SH-SY5Y (cell line): ENCODE data around the gene TSR3.

Experiments used
- GATA2 ChIP-seq: IDR thresholded peaks from 2 replicates; pipeline ENCODE4 v1.6.1; 2011; ENCODE audit warnings: mild to moderate bottlenecking, low read depth, low read length
- GATA3 ChIP-seq: IDR thresholded peaks from 2 replicates; pipeline ENCODE4 v1.6.1; 2011; ENCODE audit warnings: low read depth, mild to moderate bottlenecking, low read length, moderate library complexity

DNA sequence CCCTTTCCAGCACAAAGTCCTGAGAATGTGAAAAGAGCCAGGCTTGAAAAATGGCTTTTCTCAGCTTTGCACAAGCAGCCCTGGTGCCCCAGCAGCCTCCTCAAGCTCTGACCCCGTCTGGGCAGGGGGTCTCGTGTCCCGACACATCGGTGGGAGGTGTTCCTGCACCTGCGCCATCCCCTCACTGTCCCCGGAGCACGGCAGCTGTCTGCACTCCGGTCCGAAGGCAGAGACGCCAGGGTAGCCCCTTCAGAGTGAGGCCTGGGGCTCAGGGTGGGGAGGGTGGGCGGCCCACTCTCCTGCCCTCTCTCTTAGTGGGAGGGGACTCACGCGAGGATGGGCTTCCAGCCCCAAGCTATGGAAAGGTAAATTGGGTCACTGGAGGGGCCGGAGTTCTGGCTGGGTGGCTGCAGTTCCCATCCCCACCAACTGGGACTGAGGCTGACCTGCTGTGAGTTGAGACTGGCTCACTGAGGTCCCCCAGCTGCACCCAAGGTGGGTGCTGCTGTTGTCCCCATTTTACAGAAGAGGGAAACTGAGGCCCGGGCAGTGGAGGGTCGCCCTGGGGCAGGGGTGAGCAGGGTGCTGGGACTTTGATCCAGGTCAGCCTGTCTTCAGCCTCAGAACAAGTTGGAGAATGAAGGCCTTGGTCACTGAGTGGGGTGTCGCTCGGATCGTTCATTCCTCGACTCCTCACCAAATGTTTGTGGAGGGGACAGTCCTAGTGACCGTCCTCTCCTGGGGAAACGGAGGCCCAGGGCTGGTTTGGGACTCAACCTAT is 20.6 kb downstream of the TSR3 start:
- TF ChIP-seq GATA2 (no peak), GATA3 (no peak)
